CD4-positive, alpha-beta T cell (primary cell): ENCODE data around the gene LYL1. TPM values are rescaled to one million over a fixed set of nuclear protein-coding genes. Genes with fewer than 3 reads are reported as not detected.
A peak's percentile ranks its signal among the peaks of the same experiment; 100 is the strongest.

Source experiments
- ATAC-seq: fragments of 200-7000 bp; cut with Tn5 transposase; one replicate; pipeline ENCODE4 v1.10.0; 2022; ENCODE audit warnings: mild to moderate bottlenecking; ENCODE audit not compliant: poor library complexity
- CTCF ChIA-PET: fragments of 350-600 bp; sonication (Branson Sonifier 250); formaldehyde crosslinking; loops from one replicate; lab custom pipeline; 2021; ENCODE audit warnings: antibody characterized with exemption, inconsistent platforms; lab: Charles Lee
- POLR2A ChIA-PET: fragments of 350-600 bp; sonication (Branson Sonifier 250); formaldehyde crosslinking; loops from one replicate; lab custom pipeline; 2021; ENCODE audit warnings: antibody characterized with exemption, inconsistent platforms; lab: Charles Lee
- DNase-seq, 14 experiments: peaks; one replicate each; pipeline ENCODE4 v3.0.0-alpha.2; 2013 to 2020; ENCODE audit warnings: mixed read lengths in 2 of 14
- H3K27ac ChIP-seq, 2 donors: one replicate each; pipeline versions ENCODE4 v1.5.1 to v1.7.0; 2013; ENCODE audit warnings: low read length in 2 of 2, low read depth in 1 of 2, mild to moderate bottlenecking in 1 of 2
- H3K27me3 ChIP-seq, 2 experiments: 1 replicate in 1 of 2; 2 replicates in 1 of 2; pipeline versions ENCODE4 v1.6.1 to v1.7.0; 2013; ENCODE audit warnings: low read length in 2 of 2, control low read depth in 1 of 2, mild to moderate bottlenecking in 1 of 2, moderate library complexity in 1 of 2; ENCODE audit not compliant: insufficient read depth in 2 of 2, control insufficient read depth in 1 of 2
- H3K36me3 ChIP-seq: one replicate; pipeline ENCODE4 v1.6.1; 2013; ENCODE audit warnings: low read length, control low read depth; ENCODE audit not compliant: insufficient read depth
- H3K4me1 ChIP-seq: one replicate; pipeline ENCODE4 v1.6.1; 2013; ENCODE audit warnings: low read length, control low read depth; ENCODE audit not compliant: insufficient read depth
- H3K4me3 ChIP-seq: one replicate; pipeline ENCODE4 v1.5.1; 2013; ENCODE audit warnings: mild to moderate bottlenecking, low read length, moderate library complexity
- H3K9me3 ChIP-seq, 2 experiments: 1 replicate in 1 of 2; 2 replicates in 1 of 2; pipeline versions ENCODE4 v1.6.1 to v1.7.0; 2013; ENCODE audit warnings: low read length in 2 of 2, mild to moderate bottlenecking in 2 of 2, control low read depth in 1 of 2, moderate library complexity in 1 of 2; ENCODE audit not compliant: control insufficient read depth in 1 of 2, insufficient read depth in 1 of 2
- H3K27ac Mint-ChIP-seq: one replicate; pipeline ENCODE4 v1.8.0; 2020; ENCODE audit warnings: mixed read lengths
- H3K27me3 Mint-ChIP-seq: one replicate; pipeline ENCODE4 v1.8.0; 2021; ENCODE audit warnings: mixed read lengths
- H3K36me3 Mint-ChIP-seq: one replicate; pipeline ENCODE4 v1.8.0; 2021; ENCODE audit warnings: low read depth, mixed read lengths
- H3K4me1 Mint-ChIP-seq: one replicate; pipeline ENCODE4 v1.8.0; 2021; ENCODE audit warnings: low read depth, mixed read lengths
- H3K4me3 Mint-ChIP-seq: one replicate; pipeline ENCODE4 v1.8.0; 2020; ENCODE audit warnings: mild to moderate bottlenecking, mixed read lengths
- H3K9me3 Mint-ChIP-seq: one replicate; pipeline ENCODE4 v1.8.0; 2020; ENCODE audit warnings: mixed read lengths
- CTCF ChIP-seq: fragments of 200-600 bp; IDR thresholded peaks from one replicate; pipeline ENCODE4 v1.8.0; 2022; ENCODE audit warnings: antibody characterized with exemption, mild to moderate bottlenecking
- intact Hi-C, 2 experiments: fragments of 100-400 bp; cut with DNase I in 1 of 2; cut with micrococcal nuclease in 1 of 2; formaldehyde crosslinking; loops; one replicate each; pipeline versions ENCODE4 v1.15.1 to v1.9.0; 2023 to 2025; cut with DNase I, micrococcal nuclease
- total RNA-seq, 174 experiments: library from RNA in 2 of 174; stranded (reverse) in 2 of 174; gene quantifications; one replicate each; pipeline ENCODE4 v1.2.3 and lab custom pipeline; 2021 to 2026

Gene LYL1
- total RNA-seq, 2 experiments from 2014 or later, result 1.9 to 2.1 TPM

DNA sequence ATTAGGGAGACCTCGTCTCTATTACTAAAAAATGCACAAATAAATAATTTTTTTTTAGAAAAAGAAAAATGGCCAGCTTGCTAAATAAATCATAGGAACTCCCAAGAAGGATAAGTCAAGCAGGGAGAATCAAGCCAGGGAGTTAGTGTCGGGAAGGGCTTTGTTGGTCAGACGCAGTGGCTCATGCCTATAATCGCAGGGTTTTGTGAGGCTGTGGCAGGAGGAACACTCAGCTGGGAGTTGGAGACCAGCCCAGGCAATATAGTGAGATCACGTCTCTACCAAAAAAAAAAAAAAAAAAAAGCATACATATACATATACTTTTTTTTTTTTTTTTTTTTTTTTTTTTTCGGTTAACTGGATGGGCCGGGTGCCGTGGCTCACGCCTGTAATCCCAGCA is 24.4 kb upstream of the LYL1 start:
- no peaks in the 10 kb centered on the region for H3K27me3 Mint-ChIP-seq
- Histone ChIP-seq H3K4me3 (no peak overlapping the region), H3K36me3 (peaks cover 15% of the 10 kb centered on the region), H3K4me1 (peaks cover 16% of the 10 kb centered on the region), H3K9me3 (no peaks in the 10 kb centered on the region), H3K27me3 (no peaks in the 10 kb centered on the region), H3K27ac (no peak overlapping the region)
- ATAC-seq (no peak), DNase-seq (no peak)
- intact Hi-C loops, result no loop called here
- H3K9me3 Mint-ChIP-seq, result no peaks in the 10 kb centered on the region
- H3K4me3 Mint-ChIP-seq, result no peak overlapping the region
- H3K4me1 Mint-ChIP-seq, result peaks cover 25% of the 10 kb centered on the region
- H3K36me3 Mint-ChIP-seq, result peaks cover 8% of the 10 kb centered on the region
- no peak overlapping the region for H3K27ac Mint-ChIP-seq
- ChIA-PET CTCF (no interaction called here), POLR2A (interaction anchor here (1.2 kb wide), 1 partner anchor 9 kb away, joined by 5 read pairs; the partner anchor contains the start of gene NACC1)
- TF ChIP-seq CTCF, result no peak

- Mint-ChIP-seq H3K9me3 (no peaks in the 10 kb centered on the region), H3K27me3 (no peaks in the 10 kb centered on the region), H3K27ac (no peak overlapping the region), H3K4me1 (peaks cover 46% of the 10 kb centered on the region), H3K36me3 (peaks cover 11% of the 10 kb centered on the region), H3K4me3 (peak overlapping the region; percentile 25)
- no peak for TF ChIP-seq CTCF
- CTCF ChIA-PET, result interaction anchor here (0.5 kb wide), 1 partner anchor 347 kb away, joined by 5 read pairs; no protein-coding TSS in a partner anchor
- Histone ChIP-seq H3K27ac (no peak overlapping the region), H3K4me3 (no peak overlapping the region), H3K36me3 (peaks cover 18% of the 10 kb centered on the region), H3K27me3 (no peaks in the 10 kb centered on the region), H3K4me1 (peaks cover 40% of the 10 kb centered on the region), H3K9me3 (no peaks in the 10 kb centered on the region)
- POLR2A ChIA-PET, result no interaction called here
- intact Hi-C loops, result no loop called here
- ATAC-seq (no peak), DNase-seq (no peak)
Observed at GRCh38 chr19:13122980-13123957, 20.6 kb upstream of the LYL1 start.

DNA sequence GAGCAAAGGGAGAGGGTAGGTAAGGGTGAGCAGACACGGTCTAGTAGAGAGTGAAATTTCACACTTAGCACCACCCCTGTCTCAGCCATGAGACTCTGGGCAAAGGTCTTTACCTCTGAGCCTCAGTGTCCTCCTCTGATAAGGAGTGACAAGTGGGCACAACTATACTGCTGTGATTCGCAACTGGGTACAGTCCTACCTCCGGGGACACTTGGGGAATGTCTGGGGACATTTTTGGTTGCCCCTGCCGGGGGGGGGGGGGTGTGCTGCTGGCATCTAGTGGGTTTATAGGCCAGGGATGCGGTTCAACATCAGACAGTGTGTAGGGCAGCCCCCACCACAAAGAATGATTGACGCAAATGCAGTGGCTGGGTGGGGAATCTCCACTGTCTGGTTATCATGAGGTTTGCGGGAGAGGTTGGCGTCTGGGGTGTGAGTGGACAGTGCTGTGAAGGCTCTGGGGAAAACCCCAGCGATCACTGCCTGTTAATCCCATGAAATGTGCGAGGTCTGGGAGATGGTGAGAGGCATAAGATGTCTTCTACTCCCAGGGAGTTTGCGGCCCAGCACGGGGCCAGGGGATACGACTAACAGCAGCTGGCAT is 19.7 kb upstream of the LYL1 start:
- Mint-ChIP-seq H3K9me3 (no peaks in the 10 kb centered on the region), H3K27ac (peak overlapping the region; percentile 44), H3K36me3 (peaks cover 15% of the 10 kb centered on the region), H3K4me3 (peak overlapping the region; percentile 77), H3K4me1 (peaks cover 46% of the 10 kb centered on the region), H3K27me3 (no peaks in the 10 kb centered on the region)
- Histone ChIP-seq H3K36me3 (peaks cover 18% of the 10 kb centered on the region), H3K27ac (no peak overlapping the region), H3K27me3 (no peaks in the 10 kb centered on the region), H3K4me1 (peaks cover 45% of the 10 kb centered on the region), H3K4me3 (no peak overlapping the region), H3K9me3 (no peaks in the 10 kb centered on the region)
- intact Hi-C loops, result no loop called here
- CTCF ChIA-PET, result no interaction called here
- DNase-seq (peak in 2 of 14 experiments; percentile 30 to 62), ATAC-seq (no peak)
- TF ChIP-seq CTCF, result no peak
- POLR2A ChIA-PET, result no interaction called here
